ENCODE data around the gene EIF3J. TPM values are rescaled to one million over a fixed set of nuclear protein-coding genes. Genes with fewer than 3 reads are reported as not detected.

EIF3J gene
- total RNA-seq, 1 experiment from 2014 or later = 129 TPM

DNA sequence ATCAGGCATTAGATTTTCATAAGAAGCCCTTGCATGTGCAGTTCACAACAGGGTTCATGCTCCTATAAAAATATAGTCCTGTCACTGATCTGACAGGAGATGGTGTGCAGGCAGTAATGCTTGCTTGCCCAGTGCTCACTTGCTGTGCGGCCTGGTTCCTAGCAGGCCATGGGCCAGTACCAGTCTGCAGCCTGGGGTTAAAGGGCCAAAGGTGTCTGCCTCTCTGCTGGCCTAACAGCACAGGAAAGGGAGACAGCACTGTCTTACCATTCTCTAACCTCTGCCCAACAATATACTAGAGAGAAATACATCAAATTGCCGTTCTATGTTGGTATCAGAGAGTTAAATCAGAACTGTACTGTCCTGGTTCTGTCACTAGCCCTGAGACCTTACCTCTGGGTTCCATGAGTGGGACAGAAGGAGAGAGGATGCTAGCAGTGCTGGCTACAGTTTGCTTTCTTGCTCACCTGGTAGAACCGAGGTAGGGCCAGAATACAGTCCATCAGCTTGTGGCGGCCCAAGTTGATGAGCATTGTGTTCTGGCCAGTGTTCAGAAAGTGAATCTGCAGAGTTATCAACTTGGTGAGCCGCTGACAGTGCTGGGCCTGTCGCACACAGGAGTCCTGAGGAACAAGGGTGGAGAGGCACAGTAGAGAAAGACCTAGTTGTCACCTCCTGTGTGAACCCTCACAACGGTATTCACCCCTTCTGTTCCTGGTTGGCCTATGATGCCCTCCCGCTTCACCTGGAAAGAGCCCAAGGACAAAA lies 28.6 kb downstream of the EIF3J start:
- H2AK5ac ChIP-seq (ENCODE audit: insufficient read length, low read length) = no peak overlapping the region
- H3K27me3 ChIP-seq (ENCODE audit: insufficient read depth, low read length) = no peaks in the 10 kb centered on the region
- no peaks in the 10 kb centered on the region for H3K23me2 ChIP-seq (ENCODE audit: insufficient read length, low read depth, low read length, poor library complexity, severe bottlenecking)
- no peaks in the 10 kb centered on the region for H4K20me1 ChIP-seq (ENCODE audit: control insufficient read depth, insufficient read depth, insufficient read length)
- no peak for DNase-seq
- no peaks in the 10 kb centered on the region for H3K4me1 ChIP-seq (ENCODE audit: insufficient read depth, low read length)
- Mint-ChIP-seq H3K4me3 (no peak overlapping the region), H3K9me3 (peaks cover 18 to 23% of the 10 kb centered on the region in 2 experiments; a peak in 4 of 5 replicates), H3K36me3 (ENCODE audit: insufficient read depth in 1 of 3, low read depth in 3 of 3) (peaks cover 66 to 83% (median 76%) of the 10 kb centered on the region in 3 experiments), H3K4me1 (no peaks in the 10 kb centered on the region), H3K27me3 (ENCODE audit: low read depth) (no peaks in the 10 kb centered on the region; the same call in 1 of the 2 replicates), H3K27ac (no peak overlapping the region)
- no CpG with 5 or more reads among the region's 8 CpGs for WGBS (ENCODE audit: extremely low coverage, insufficient read length, low lambda C conversion rate)
- no peak overlapping the region for H3K18ac ChIP-seq (ENCODE audit: insufficient read length, low read depth, low read length)
- H2AFZ ChIP-seq (ENCODE audit: low read length) = no peak overlapping the region
- H3K79me2 ChIP-seq (ENCODE audit: insufficient read depth, low read length) = no peaks in the 10 kb centered on the region
- no peak overlapping the region for H3K23ac ChIP-seq (ENCODE audit: insufficient read length, low read depth, low read length)
- H2BK15ac ChIP-seq (ENCODE audit: low read depth, low read length) = no peak overlapping the region
- H3K9me3 ChIP-seq (ENCODE audit: control insufficient read depth, low read depth, low read length) = peaks cover 23% of the 10 kb centered on the region
- H3K4ac ChIP-seq (ENCODE audit: low read depth, low read length) = no peak overlapping the region
- no peaks in the 10 kb centered on the region for H3K79me1 ChIP-seq (ENCODE audit: insufficient read depth, low read depth, low read length, poor library complexity, severe bottlenecking)
- no peak overlapping the region for H2BK120ac ChIP-seq (ENCODE audit: low read depth, low read length, poor library complexity, severe bottlenecking)
- TF ChIP-seq, protein P1, sequence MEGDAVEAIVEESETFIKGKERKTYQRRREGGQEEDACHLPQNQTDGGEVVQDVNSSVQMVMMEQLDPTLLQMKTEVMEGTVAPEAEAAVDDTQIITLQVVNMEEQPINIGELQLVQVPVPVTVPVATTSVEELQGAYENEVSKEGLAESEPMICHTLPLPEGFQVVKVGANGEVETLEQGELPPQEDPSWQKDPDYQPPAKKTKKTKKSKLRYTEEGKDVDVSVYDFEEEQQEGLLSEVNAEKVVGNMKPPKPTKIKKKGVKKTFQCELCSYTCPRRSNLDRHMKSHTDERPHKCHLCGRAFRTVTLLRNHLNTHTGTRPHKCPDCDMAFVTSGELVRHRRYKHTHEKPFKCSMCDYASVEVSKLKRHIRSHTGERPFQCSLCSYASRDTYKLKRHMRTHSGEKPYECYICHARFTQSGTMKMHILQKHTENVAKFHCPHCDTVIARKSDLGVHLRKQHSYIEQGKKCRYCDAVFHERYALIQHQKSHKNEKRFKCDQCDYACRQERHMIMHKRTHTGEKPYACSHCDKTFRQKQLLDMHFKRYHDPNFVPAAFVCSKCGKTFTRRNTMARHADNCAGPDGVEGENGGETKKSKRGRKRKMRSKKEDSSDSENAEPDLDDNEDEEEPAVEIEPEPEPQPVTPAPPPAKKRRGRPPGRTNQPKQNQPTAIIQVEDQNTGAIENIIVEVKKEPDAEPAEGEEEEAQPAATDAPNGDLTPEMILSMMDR (conservative IDR thresholded peaks at IDR 0.05) = no peak
- H4K91ac ChIP-seq (ENCODE audit: insufficient read length, low read depth, low read length) = no peak overlapping the region
- H3K4me2 ChIP-seq (ENCODE audit: insufficient read depth, insufficient read length, low read length) = no peak overlapping the region
- H3K9ac ChIP-seq (ENCODE audit: extremely low read depth, insufficient read length, low read length) = no peak overlapping the region
- H3K27ac ChIP-seq (ENCODE audit: insufficient read length, low read depth, low read length) = no peak overlapping the region
- no peak overlapping the region for H4K8ac ChIP-seq (replicated peaks; ENCODE audit: insufficient read length, low read depth, low read length)
- no peak overlapping the region for H2BK5ac ChIP-seq (ENCODE audit: insufficient read length, low read length)
- no peak overlapping the region for H3T11ph ChIP-seq (ENCODE audit: low read length)
- no peak overlapping the region for H2BK12ac ChIP-seq (ENCODE audit: insufficient read length, low read depth, low read length)
- peak overlapping the region; percentile 22 for H4K5ac ChIP-seq (ENCODE audit: insufficient read length, low read depth, low read length)
- no peak overlapping the region for H2BK20ac ChIP-seq (ENCODE audit: low read depth, low read length, poor library complexity, severe bottlenecking)
- H3K14ac ChIP-seq (ENCODE audit: insufficient read depth, low read length) = no peak overlapping the region
- no peak overlapping the region for H3K56ac ChIP-seq (ENCODE audit: insufficient read length, low read depth, low read length)
